Ovary (tissue), 3 donors: ENCODE results near the gene TRIM73.
"Not testable (repeated sequence)": the region's sequence is repeated elsewhere in the genome, so short reads cannot be mapped to it uniquely, and the experiment has no call there.

Experiments
- POLR2A ChIP-seq: fragments of 450-650 bp; IDR thresholded peaks from one replicate; pipeline ENCODE4 v1.6.1; 2017; ENCODE audit warnings: antibody characterized with exemption, mild to moderate bottlenecking, moderate library complexity
- TF ChIP-seq, protein P1 (sequence below), 3 donors: fragments of 450-650 bp in 2 of 3; fragments of 200-600 bp in 1 of 3; IDR thresholded peaks; one replicate each; pipeline versions ENCODE4 v1.5.1 to v1.8.0; 2016 to 2022; ENCODE audit warnings: antibody characterized with exemption in 3 of 3, mild to moderate bottlenecking in 1 of 3
- donor health status: DM: no; HTN: no; CAD: no.

DNA sequence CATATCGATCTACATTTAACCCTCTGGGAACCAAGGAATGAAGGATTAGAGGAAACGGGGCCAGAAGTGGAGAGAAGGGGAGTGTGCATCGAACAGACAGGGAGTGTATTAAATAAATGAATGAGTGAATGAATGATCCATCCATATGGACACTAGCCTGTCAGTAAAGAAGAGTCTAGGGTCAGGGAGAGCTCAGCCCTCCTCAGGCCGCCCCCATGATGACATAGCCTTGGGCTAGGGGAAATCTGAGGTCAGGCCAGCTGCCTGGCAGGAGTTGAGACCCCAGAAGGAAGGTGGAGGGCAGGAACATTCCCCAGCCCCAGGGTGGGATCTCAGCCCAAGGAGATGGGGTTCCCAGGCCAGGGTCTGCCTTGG is 21.3 kb upstream of the TRIM73 start:
- TF ChIP-seq, protein P1, sequence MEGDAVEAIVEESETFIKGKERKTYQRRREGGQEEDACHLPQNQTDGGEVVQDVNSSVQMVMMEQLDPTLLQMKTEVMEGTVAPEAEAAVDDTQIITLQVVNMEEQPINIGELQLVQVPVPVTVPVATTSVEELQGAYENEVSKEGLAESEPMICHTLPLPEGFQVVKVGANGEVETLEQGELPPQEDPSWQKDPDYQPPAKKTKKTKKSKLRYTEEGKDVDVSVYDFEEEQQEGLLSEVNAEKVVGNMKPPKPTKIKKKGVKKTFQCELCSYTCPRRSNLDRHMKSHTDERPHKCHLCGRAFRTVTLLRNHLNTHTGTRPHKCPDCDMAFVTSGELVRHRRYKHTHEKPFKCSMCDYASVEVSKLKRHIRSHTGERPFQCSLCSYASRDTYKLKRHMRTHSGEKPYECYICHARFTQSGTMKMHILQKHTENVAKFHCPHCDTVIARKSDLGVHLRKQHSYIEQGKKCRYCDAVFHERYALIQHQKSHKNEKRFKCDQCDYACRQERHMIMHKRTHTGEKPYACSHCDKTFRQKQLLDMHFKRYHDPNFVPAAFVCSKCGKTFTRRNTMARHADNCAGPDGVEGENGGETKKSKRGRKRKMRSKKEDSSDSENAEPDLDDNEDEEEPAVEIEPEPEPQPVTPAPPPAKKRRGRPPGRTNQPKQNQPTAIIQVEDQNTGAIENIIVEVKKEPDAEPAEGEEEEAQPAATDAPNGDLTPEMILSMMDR (IDR thresholded peaks at IDR 0.05), result not testable (repeated sequence)
- not testable (repeated sequence) for TF ChIP-seq POLR2A
